H1 (cell line): ENCODE data around the gene PQBP1. TPM values are rescaled to one million over a fixed set of nuclear protein-coding genes. Genes with fewer than 3 reads are reported as not detected.

Experiments
- CHD2 ChIP-seq: IDR thresholded peaks from 2 replicates; pipeline ENCODE4 v1.6.1; 2012; ENCODE audit warnings: low read length, improper control_type of control experiment
- EP300 ChIP-seq, 2 experiments: IDR thresholded peaks; 1 replicate in 1 of 2; 2 replicates in 1 of 2; pipeline ENCODE4 v1.6.1; 2011 to 2012; ENCODE audit warnings: low read depth in 2 of 2, low read length in 2 of 2, mild to moderate bottlenecking in 2 of 2, borderline replicate concordance in 1 of 2, inconsistent platforms in 1 of 2, moderate library complexity in 1 of 2
- EZH2 ChIP-seq: fragments of 200-600 bp; sonication (generic); IDR thresholded peaks from 2 replicates; pipeline ENCODE4 v1.7.1; 2012; ENCODE audit warnings: low read depth, mild to moderate bottlenecking, moderate library complexity, low read length, inconsistent platforms; ENCODE audit not compliant: severe bottlenecking
- RBBP5 ChIP-seq: IDR thresholded peaks from 2 replicates; pipeline ENCODE4 v1.7.1; 2012; ENCODE audit warnings: low read depth, mild to moderate bottlenecking, inconsistent platforms, low read length, moderate library complexity, borderline replicate concordance
- polyA plus RNA-seq, 7 experiments: library from polyadenylated mRNA; depleted of rRNA in 3 of 7; stranded (reverse) in 5 of 7; unstranded in 2 of 7; fragments of >200 nt in 5 of 7; fragments of 200-250 nt in 2 of 7; gene quantifications; 1 replicate in 5 of 7; 2 replicates in 1 of 7; 4 replicates in 1 of 7; pipeline versions ENCODE4 v1.2.1 to v1.2.3, GENCODE V29; 2011 to 2013; ENCODE audit warnings: missing spikeins in 2 of 7, mixed read lengths in 2 of 7
- total RNA-seq: library from RNA; stranded (reverse); fragmentation: NEBNext Ultra II Directional; extraction: Animal tissue kit (Norgen Biotek cat#: 25700); gene quantifications from 2 replicates; pipeline ENCODE4 v1.2.1, GENCODE V29; 2021
- TF ChIP-seq, protein P1 (sequence below): IDR thresholded peaks from 2 replicates; pipeline ENCODE4 v1.6.1; 2011; ENCODE audit warnings: low read length, improper control_type of control experiment

Gene PQBP1
- total and polyA plus RNA-seq, 2 of the 8 experiments (the other 6 are each of a cell fraction or from before 2014, with no cell fraction given) = 91.7 to 95.9 TPM

DNA sequence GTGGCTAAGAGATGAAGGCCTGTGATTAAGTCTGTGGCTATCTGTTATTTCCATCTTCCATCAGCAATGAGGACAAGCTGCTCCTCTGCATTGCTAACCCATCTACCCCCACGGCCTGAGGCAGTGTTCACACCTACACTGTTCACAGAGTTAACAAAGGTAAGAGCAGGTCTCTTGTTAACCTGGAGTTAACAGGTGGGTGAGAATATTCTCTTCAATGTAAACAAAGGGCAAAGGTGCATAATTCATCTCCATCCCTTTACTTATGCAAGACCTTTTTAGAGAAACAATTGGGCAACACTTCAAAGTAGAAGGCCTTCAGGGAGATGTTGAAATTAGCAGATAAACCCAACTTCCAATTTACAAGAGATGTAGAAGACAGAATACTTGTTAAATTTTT lies 10.9 kb downstream of the PQBP1 start (continued):
- TF ChIP-seq, protein P1, sequence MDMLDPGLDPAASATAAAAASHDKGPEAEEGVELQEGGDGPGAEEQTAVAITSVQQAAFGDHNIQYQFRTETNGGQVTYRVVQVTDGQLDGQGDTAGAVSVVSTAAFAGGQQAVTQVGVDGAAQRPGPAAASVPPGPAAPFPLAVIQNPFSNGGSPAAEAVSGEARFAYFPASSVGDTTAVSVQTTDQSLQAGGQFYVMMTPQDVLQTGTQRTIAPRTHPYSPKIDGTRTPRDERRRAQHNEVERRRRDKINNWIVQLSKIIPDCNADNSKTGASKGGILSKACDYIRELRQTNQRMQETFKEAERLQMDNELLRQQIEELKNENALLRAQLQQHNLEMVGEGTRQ = no peak
- no peak for TF ChIP-seq RBBP5
- TF ChIP-seq CHD2 = no peak
- no peak for TF ChIP-seq EP300 (IDR thresholded peaks at IDR 0.05; ENCODE audit: borderline replicate concordance in 1 of 2, low read depth in 2 of 2, low read length in 2 of 2)
- TF ChIP-seq EZH2 = no peak
